ES-I3 (cell line): ENCODE data around the gene KRTAP20-3.

Source experiments
- H3K36me3 ChIP-seq: 2 replicates; pipeline ENCODE4 v1.6.1; 2013; ENCODE audit warnings: mild to moderate bottlenecking, low read length, control low read depth, moderate library complexity; ENCODE audit not compliant: insufficient read depth
- H3K4me1 ChIP-seq: 2 replicates; pipeline ENCODE4 v1.6.1; 2013; ENCODE audit warnings: mild to moderate bottlenecking, control low read depth, low read length; ENCODE audit not compliant: insufficient read depth
- H3K9ac ChIP-seq: 2 replicates; pipeline ENCODE4 v1.6.1; 2013; ENCODE audit warnings: low read depth, mild to moderate bottlenecking, low read length, moderate library complexity
- H3K9me3 ChIP-seq: 2 replicates; pipeline ENCODE4 v1.6.1; 2013; ENCODE audit warnings: mild to moderate bottlenecking, low read length, moderate library complexity; ENCODE audit not compliant: control insufficient read depth, insufficient read depth

KRTAP20-3 gene

GRCh38 chr21:30638686-30639085 lies 4.0 kb upstream of the KRTAP20-3 start:
- Histone ChIP-seq H3K36me3 (no peaks in the 10 kb centered on the region), H3K4me1 (no peaks in the 10 kb centered on the region), H3K9ac (no peak overlapping the region), H3K9me3 (no peaks in the 10 kb centered on the region)

- H3K4me1 ChIP-seq, result no peaks in the 10 kb centered on the region
- no peaks in the 10 kb centered on the region for H3K36me3 ChIP-seq
- H3K9ac ChIP-seq, result no peak overlapping the region
- H3K9me3 ChIP-seq, result no peaks in the 10 kb centered on the region
Measured at GRCh38 chr21:30646904-30647414, 4.3 kb downstream of the KRTAP20-3 start.

GRCh38 chr21:30652891-30653290 lies 10.2 kb downstream of the KRTAP20-3 start:
- Histone ChIP-seq H3K9ac (no peak overlapping the region), H3K36me3 (no peaks in the 10 kb centered on the region), H3K9me3 (no peaks in the 10 kb centered on the region)

GRCh38 chr21:30668776-30669175 lies 26.1 kb downstream of the KRTAP20-3 start:
- Histone ChIP-seq H3K9me3 (no peaks in the 10 kb centered on the region), H3K36me3 (no peaks in the 10 kb centered on the region), H3K9ac (no peak overlapping the region), H3K4me1 (no peaks in the 10 kb centered on the region)

More at GRCh38 chr21:30652891-30653290, 10.2 kb downstream of the KRTAP20-3 start:
- no peaks in the 10 kb centered on the region for H3K4me1 ChIP-seq

- Histone ChIP-seq H3K36me3 (no peaks in the 10 kb centered on the region), H3K9ac (no peak overlapping the region), H3K4me1 (no peaks in the 10 kb centered on the region), H3K9me3 (no peaks in the 10 kb centered on the region)
Measured at GRCh38 chr21:30672985-30673650, 30.5 kb downstream of the KRTAP20-3 start.

GRCh38 chr21:30674312-30674711 lies 31.6 kb downstream of the KRTAP20-3 start:
- no peaks in the 10 kb centered on the region for H3K4me1 ChIP-seq
- H3K36me3 ChIP-seq, result no peaks in the 10 kb centered on the region
- H3K9me3 ChIP-seq, result no peaks in the 10 kb centered on the region
- H3K9ac ChIP-seq, result no peak overlapping the region

- Histone ChIP-seq H3K4me1 (no peaks in the 10 kb centered on the region), H3K9ac (no peak overlapping the region), H3K36me3 (no peaks in the 10 kb centered on the region), H3K9me3 (no peaks in the 10 kb centered on the region)
Measured at GRCh38 chr21:30676737-30677136, 34.1 kb downstream of the KRTAP20-3 start.

- Histone ChIP-seq H3K36me3 (no peaks in the 10 kb centered on the region), H3K4me1 (no peaks in the 10 kb centered on the region), H3K9me3 (no peaks in the 10 kb centered on the region), H3K9ac (no peak overlapping the region)
Measured at GRCh38 chr21:30680586-30680985, 37.9 kb downstream of the KRTAP20-3 start.

- Histone ChIP-seq H3K9me3 (no peaks in the 10 kb centered on the region), H3K9ac (no peak overlapping the region), H3K36me3 (no peaks in the 10 kb centered on the region), H3K4me1 (no peaks in the 10 kb centered on the region)
Measured at GRCh38 chr21:30684506-30684905, 41.8 kb downstream of the KRTAP20-3 start.

GRCh38 chr21:30689822-30690221 lies 47.2 kb downstream of the KRTAP20-3 start:
- Histone ChIP-seq H3K4me1 (no peaks in the 10 kb centered on the region), H3K36me3 (no peaks in the 10 kb centered on the region), H3K9ac (no peak overlapping the region), H3K9me3 (no peaks in the 10 kb centered on the region)
